Non-pigmented ciliary epithelial cell (primary cell): ENCODE measurements around the gene CXXC5.

Experiments used
- DNase-seq: peaks from one replicate; pipeline ENCODE4 v3.0.0-alpha.2; 2010; ENCODE audit warnings: low read depth

Gene CXXC5

GRCh38 chr5:139651853-139652787, 4.0 kb downstream of the CXXC5 start:
- peak; percentile 79 for DNase-seq

GRCh38 chr5:139652788-139653241, 4.7 kb downstream of the CXXC5 start:
- DNase-seq, result no peak

- DNase-seq, result no peak
These were observed 5.5 kb downstream of the CXXC5 start for GRCh38 chr5:139653616-139654015.

- DNase-seq, result no peak
These were observed 6.3 kb downstream of the CXXC5 start for GRCh38 chr5:139654464-139654863.

GRCh38 chr5:139654871-139655491, 6.8 kb downstream of the CXXC5 start:
- no peak for DNase-seq

GRCh38 chr5:139655727-139656271, 7.7 kb downstream of the CXXC5 start:
- no peak for DNase-seq

- no peak for DNase-seq
These were observed 9.5 kb downstream of the CXXC5 start for GRCh38 chr5:139657363-139658321.

GRCh38 chr5:139658501-139658927, 10.4 kb downstream of the CXXC5 start:
- no peak for DNase-seq

GRCh38 chr5:139658928-139659667, 10.9 kb downstream of the CXXC5 start:
- no peak for DNase-seq

GRCh38 chr5:139659695-139660101, 11.5 kb downstream of the CXXC5 start:
- no peak for DNase-seq

- DNase-seq, result no peak
These were observed 12.2 kb downstream of the CXXC5 start for GRCh38 chr5:139660105-139660922.

- peak; percentile 70 for DNase-seq
These were observed 13.0 kb downstream of the CXXC5 start for GRCh38 chr5:139660923-139661814.

GRCh38 chr5:139662617-139663016, 14.5 kb downstream of the CXXC5 start:
- no peak for DNase-seq

GRCh38 chr5:139663207-139664085, 15.3 kb downstream of the CXXC5 start:
- no peak for DNase-seq

GRCh38 chr5:139664086-139664693, 16.0 kb downstream of the CXXC5 start:
- no peak for DNase-seq

- no peak for DNase-seq
These were observed 16.7 kb downstream of the CXXC5 start for GRCh38 chr5:139664727-139665351.

GRCh38 chr5:139665626-139666025, 17.5 kb downstream of the CXXC5 start:
- no peak for DNase-seq
